ENCODE results near the gene LKAAEAR1. TPM values are rescaled to one million over a fixed set of nuclear protein-coding genes. Genes with fewer than 3 reads are reported as not detected.

The LKAAEAR1 gene
- total and polyA plus RNA-seq, 2 of the 13 experiments (the other 11 are each of a cell fraction or from before 2014, with no cell fraction given), result not detected

DNA sequence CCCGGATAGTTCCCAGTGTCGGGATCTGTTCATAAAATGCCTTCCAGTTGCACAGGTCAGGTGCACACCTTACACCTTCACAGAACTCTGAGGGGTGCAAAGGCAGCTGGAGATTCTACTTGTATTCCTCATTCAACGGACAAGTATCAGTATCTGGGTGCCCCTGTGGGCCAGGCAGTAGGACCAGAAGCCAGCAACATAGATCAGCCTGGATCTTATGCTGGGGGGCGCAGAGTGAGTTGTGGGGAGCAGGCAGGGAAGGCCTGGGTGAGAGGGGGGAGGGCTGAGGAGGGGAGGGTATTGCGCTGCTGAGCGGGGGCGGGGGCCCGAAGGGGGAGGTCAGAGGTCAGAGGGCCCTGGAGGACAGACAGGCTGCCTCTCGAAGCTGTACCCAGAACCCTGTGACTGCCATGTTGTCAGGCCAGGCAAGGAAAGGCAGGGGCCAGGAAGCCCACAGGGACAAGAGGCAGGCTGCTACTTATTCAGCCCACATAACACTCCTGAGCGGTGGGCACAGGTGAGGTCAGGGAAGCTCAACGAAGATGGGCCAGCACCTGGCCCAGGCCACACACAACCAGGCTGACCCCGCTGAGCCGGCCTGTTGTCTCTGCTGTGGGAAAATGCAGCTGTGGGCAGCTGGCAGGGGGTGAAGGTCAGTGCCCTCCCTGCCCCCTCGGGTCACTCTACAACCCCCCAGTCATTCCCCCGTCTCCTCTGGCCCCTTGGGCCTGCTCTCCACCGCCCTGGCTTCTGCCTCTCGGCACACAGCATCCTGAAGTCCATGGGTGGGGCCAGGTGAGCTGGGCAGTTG lies 3.2 kb downstream of the LKAAEAR1 start (continued):
- TF ChIP-seq SRF (IDR thresholded peaks at IDR 0.05; ENCODE audit: low read depth, low read length), result no peak
- TF ChIP-seq ZNF451 (CRISPR knock-in tag; IDR thresholded peaks at IDR 0.05), result no peak
- no peak for TF ChIP-seq MZF1 (CRISPR knock-in tag; IDR thresholded peaks at IDR 0.05; ENCODE audit: borderline replicate concordance)
- TF ChIP-seq ZNF20 (CRISPR knock-in tag; IDR thresholded peaks at IDR 0.05), result no peak
- TF ChIP-seq, protein P1, sequence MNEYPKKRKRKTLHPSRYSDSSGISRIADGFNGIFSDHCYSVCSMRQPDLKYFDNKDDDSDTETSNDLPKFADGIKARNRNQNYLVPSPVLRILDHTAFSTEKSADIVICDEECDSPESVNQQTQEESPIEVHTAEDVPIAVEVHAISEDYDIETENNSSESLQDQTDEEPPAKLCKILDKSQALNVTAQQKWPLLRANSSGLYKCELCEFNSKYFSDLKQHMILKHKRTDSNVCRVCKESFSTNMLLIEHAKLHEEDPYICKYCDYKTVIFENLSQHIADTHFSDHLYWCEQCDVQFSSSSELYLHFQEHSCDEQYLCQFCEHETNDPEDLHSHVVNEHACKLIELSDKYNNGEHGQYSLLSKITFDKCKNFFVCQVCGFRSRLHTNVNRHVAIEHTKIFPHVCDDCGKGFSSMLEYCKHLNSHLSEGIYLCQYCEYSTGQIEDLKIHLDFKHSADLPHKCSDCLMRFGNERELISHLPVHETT (CRISPR knock-in tag; conservative IDR thresholded peaks at IDR 0.05), result no peak
- TF ChIP-seq, protein P2, sequence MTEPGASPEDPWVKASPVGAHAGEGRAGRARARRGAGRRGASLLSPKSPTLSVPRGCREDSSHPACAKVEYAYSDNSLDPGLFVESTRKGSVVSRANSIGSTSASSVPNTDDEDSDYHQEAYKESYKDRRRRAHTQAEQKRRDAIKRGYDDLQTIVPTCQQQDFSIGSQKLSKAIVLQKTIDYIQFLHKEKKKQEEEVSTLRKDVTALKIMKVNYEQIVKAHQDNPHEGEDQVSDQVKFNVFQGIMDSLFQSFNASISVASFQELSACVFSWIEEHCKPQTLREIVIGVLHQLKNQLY (CRISPR knock-in tag; IDR thresholded peaks at IDR 0.05), result no peak
- TF ChIP-seq ZNF546 (CRISPR knock-in tag; conservative IDR thresholded peaks at IDR 0.05), result no peak
- no peak for TF ChIP-seq TBP (CRISPR knock-in tag; IDR thresholded peaks at IDR 0.05)
- no peak for TF ChIP-seq NCOA5 (CRISPR knock-in tag; IDR thresholded peaks at IDR 0.05)
- TF ChIP-seq, protein P3, sequence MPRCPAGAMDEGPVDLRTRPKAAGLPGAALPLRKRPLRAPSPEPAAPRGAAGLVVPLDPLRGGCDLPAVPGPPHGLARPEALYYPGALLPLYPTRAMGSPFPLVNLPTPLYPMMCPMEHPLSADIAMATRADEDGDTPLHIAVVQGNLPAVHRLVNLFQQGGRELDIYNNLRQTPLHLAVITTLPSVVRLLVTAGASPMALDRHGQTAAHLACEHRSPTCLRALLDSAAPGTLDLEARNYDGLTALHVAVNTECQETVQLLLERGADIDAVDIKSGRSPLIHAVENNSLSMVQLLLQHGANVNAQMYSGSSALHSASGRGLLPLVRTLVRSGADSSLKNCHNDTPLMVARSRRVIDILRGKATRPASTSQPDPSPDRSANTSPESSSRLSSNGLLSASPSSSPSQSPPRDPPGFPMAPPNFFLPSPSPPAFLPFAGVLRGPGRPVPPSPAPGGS (CRISPR knock-in tag; IDR thresholded peaks at IDR 0.05), result no peak
- no peak for TF ChIP-seq MEIS1 (CRISPR knock-in tag; IDR thresholded peaks at IDR 0.05; ENCODE audit: borderline replicate concordance)
- TF ChIP-seq PITX1 (CRISPR knock-in tag; IDR thresholded peaks at IDR 0.05), result 0 out of 2 replicates have a peak, but pooled peaks have one; percentile 8
- TF ChIP-seq, protein P4, sequence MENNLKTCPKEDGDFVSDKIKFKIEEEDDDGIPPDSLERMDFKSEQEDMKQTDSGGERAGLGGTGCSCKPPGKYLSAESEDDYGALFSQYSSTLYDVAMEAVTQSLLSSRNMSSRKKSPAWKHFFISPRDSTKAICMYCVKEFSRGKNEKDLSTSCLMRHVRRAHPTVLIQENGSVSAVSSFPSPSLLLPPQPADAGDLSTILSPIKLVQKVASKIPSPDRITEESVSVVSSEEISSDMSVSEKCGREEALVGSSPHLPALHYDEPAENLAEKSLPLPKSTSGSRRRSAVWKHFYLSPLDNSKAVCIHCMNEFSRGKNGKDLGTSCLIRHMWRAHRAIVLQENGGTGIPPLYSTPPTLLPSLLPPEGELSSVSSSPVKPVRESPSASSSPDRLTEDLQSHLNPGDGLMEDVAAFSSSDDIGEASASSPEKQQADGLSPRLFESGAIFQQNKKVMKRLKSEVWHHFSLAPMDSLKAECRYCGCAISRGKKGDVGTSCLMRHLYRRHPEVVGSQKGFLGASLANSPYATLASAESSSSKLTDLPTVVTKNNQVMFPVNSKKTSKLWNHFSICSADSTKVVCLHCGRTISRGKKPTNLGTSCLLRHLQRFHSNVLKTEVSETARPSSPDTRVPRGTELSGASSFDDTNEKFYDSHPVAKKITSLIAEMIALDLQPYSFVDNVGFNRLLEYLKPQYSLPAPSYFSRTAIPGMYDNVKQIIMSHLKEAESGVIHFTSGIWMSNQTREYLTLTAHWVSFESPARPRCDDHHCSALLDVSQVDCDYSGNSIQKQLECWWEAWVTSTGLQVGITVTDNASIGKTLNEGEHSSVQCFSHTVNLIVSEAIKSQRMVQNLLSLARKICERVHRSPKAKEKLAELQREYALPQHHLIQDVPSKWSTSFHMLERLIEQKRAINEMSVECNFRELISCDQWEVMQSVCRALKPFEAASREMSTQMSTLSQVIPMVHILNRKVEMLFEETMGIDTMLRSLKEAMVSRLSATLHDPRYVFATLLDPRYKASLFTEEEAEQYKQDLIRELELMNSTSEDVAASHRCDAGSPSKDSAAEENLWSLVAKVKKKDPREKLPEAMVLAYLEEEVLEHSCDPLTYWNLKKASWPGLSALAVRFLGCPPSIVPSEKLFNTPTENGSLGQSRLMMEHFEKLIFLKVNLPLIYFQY (CRISPR knock-in tag; IDR thresholded peaks at IDR 0.05; ENCODE audit: borderline replicate concordance), result no peak
- TF ChIP-seq GATAD2A (CRISPR knock-in tag; IDR thresholded peaks at IDR 0.05), result no peak
- TF ChIP-seq, protein P5, sequence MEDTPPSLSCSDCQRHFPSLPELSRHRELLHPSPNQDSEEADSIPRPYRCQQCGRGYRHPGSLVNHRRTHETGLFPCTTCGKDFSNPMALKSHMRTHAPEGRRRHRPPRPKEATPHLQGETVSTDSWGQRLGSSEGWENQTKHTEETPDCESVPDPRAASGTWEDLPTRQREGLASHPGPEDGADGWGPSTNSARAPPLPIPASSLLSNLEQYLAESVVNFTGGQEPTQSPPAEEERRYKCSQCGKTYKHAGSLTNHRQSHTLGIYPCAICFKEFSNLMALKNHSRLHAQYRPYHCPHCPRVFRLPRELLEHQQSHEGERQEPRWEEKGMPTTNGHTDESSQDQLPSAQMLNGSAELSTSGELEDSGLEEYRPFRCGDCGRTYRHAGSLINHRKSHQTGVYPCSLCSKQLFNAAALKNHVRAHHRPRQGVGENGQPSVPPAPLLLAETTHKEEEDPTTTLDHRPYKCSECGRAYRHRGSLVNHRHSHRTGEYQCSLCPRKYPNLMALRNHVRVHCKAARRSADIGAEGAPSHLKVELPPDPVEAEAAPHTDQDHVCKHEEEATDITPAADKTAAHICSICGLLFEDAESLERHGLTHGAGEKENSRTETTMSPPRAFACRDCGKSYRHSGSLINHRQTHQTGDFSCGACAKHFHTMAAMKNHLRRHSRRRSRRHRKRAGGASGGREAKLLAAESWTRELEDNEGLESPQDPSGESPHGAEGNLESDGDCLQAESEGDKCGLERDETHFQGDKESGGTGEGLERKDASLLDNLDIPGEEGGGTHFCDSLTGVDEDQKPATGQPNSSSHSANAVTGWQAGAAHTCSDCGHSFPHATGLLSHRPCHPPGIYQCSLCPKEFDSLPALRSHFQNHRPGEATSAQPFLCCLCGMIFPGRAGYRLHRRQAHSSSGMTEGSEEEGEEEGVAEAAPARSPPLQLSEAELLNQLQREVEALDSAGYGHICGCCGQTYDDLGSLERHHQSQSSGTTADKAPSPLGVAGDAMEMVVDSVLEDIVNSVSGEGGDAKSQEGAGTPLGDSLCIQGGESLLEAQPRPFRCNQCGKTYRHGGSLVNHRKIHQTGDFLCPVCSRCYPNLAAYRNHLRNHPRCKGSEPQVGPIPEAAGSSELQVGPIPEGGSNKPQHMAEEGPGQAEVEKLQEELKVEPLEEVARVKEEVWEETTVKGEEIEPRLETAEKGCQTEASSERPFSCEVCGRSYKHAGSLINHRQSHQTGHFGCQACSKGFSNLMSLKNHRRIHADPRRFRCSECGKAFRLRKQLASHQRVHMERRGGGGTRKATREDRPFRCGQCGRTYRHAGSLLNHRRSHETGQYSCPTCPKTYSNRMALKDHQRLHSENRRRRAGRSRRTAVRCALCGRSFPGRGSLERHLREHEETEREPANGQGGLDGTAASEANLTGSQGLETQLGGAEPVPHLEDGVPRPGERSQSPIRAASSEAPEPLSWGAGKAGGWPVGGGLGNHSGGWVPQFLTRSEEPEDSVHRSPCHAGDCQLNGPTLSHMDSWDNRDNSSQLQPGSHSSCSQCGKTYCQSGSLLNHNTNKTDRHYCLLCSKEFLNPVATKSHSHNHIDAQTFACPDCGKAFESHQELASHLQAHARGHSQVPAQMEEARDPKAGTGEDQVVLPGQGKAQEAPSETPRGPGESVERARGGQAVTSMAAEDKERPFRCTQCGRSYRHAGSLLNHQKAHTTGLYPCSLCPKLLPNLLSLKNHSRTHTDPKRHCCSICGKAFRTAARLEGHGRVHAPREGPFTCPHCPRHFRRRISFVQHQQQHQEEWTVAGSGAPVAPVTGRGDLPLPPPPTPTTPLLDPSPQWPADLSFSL (CRISPR knock-in tag; IDR thresholded peaks at IDR 0.05), result no peak

All from HepG2 (cell line).